ENCODE measurements around the gene HEMGN.

The HEMGN gene

DNA sequence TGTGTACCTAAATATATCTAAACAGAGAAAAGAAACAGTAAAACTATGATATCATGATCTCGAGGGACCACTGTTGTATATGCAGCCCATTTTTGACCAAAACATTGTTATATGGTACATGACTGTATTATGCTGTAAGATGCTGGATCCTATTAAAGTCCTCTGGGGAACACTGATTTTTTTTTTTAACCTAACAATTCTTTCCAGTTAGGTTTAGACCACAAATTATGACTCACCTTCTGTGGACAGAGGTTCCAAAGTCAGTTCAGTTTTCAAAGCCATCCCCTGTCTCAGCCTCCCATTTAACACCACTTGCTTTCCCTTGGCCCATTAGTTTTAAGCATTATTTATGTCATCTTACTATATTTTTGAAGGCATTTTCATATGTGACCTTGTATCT is 42.8 kb downstream of the HEMGN start:
- Histone ChIP-seq H3K56ac (ENCODE audit: low read length) (no peak overlapping the region), H3K4me2 (ENCODE audit: low read length) (no peak overlapping the region), H3K27ac (ENCODE audit: low read depth, low read length) (no peak overlapping the region), H3K79me2 (ENCODE audit: control insufficient read depth, insufficient read depth, low read length) (no peaks in the 10 kb centered on the region), H2BK120ac (ENCODE audit: low read depth, low read length) (no peak overlapping the region), H3K79me1 (ENCODE audit: low read length) (no peaks in the 10 kb centered on the region), H4K8ac (ENCODE audit: low read depth, low read length) (no peak overlapping the region), H2BK15ac (replicated peaks; ENCODE audit: low read depth) (no peak overlapping the region), H3K4me1 (ENCODE audit: control insufficient read depth, low read depth, low read length) (no peaks in the 10 kb centered on the region), H2AK5ac (ENCODE audit: low read length) (no peak overlapping the region), H3K18ac (ENCODE audit: low read length) (no peak overlapping the region), H3K4ac (ENCODE audit: low read depth, low read length) (no peak overlapping the region), H2BK5ac (ENCODE audit: low read length) (no peak overlapping the region), H3K23ac (ENCODE audit: low read length) (no peak overlapping the region), H3K9ac (ENCODE audit: low read length) (no peak overlapping the region), H4K5ac (ENCODE audit: low read length) (no peak overlapping the region), H3K4me3 (ENCODE audit: low read length) (no peak overlapping the region), H3K27me3 (ENCODE audit: insufficient read depth, low read length, poor library complexity) (no peaks in the 10 kb centered on the region), H3K36me3 (ENCODE audit: control insufficient read depth, insufficient read depth, low read length) (no peaks in the 10 kb centered on the region)
- WGBS (ENCODE audit: extremely low coverage, insufficient coverage, low lambda C conversion rate) = no CpG with 5 or more reads among the region's 1 CpG
- DNase-seq = no peak

DNA sequence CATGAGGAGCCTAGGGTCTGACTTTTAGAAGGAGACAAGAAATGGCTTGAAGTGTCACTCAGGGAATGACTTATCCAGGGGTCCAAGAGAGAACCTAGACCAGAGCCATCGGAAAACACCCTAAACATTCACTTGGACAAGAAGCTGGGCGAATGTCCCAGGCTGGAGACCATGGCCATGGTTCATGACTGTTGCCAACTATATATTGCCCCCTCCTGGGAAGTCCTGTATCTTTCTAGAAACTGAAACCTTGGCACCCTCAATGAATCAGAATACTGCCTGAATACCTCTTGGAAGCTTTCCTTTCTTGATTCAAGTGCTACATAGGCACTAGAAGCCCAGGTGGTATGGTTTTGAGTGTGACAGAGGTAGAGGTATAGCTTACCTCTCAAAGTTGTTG is 45.6 kb downstream of the HEMGN start:
- no peak for DNase-seq
- WGBS (ENCODE audit: extremely low coverage, insufficient coverage, low lambda C conversion rate) = no CpG with 5 or more reads among the region's 2 CpGs

DNA sequence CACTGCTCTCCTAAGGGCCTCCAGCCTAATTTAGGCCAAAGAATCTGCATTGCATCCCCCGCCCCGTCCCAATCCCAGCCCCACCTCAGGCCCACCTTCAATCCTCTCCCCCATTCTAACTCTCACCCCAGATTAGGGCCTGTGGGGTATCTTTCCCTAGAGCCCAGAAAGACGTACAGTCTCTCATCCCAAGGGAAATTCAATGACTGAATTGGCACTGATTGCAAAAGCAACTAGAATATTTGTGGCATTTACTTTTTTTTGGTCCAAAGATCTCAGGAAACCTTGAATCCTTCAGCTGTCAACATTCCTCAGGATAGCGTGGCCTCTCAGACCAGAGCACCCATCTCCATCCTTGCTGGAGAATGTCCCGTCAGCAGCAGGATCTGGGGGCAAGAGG is 46.2 kb downstream of the HEMGN start:
- H3K79me2 ChIP-seq (ENCODE audit: control insufficient read depth, insufficient read depth, low read length) = no peaks in the 10 kb centered on the region
- no peak overlapping the region for H3K56ac ChIP-seq (ENCODE audit: low read length)
- WGBS (ENCODE audit: extremely low coverage, insufficient coverage, low lambda C conversion rate) = no CpG with 5 or more reads among the region's 5 CpGs
- H2BK5ac ChIP-seq (ENCODE audit: low read length) = no peak overlapping the region
- H3K27me3 ChIP-seq (ENCODE audit: insufficient read depth, low read length, poor library complexity) = no peaks in the 10 kb centered on the region
- no peak overlapping the region for H4K8ac ChIP-seq (ENCODE audit: low read depth, low read length)
- H3K18ac ChIP-seq (ENCODE audit: low read length) = no peak overlapping the region
- H3K23ac ChIP-seq (ENCODE audit: low read length) = no peak overlapping the region
- H3K4me3 ChIP-seq (ENCODE audit: low read length) = no peak overlapping the region
- H2BK120ac ChIP-seq (ENCODE audit: low read depth, low read length) = no peak overlapping the region
- no peaks in the 10 kb centered on the region for H3K79me1 ChIP-seq (ENCODE audit: low read length)
- H4K5ac ChIP-seq (ENCODE audit: low read length) = no peak overlapping the region
- H3K36me3 ChIP-seq (ENCODE audit: control insufficient read depth, insufficient read depth, low read length) = no peaks in the 10 kb centered on the region
- no peak overlapping the region for H3K27ac ChIP-seq (ENCODE audit: low read depth, low read length)
- no peak overlapping the region for H3K4ac ChIP-seq (ENCODE audit: low read depth, low read length)
- H3K4me2 ChIP-seq (ENCODE audit: low read length) = no peak overlapping the region
- no peaks in the 10 kb centered on the region for H3K4me1 ChIP-seq (ENCODE audit: control insufficient read depth, low read depth, low read length)
- no peak overlapping the region for H3K9ac ChIP-seq (ENCODE audit: low read length)
- no peak overlapping the region for H2AK5ac ChIP-seq (ENCODE audit: low read length)
- no peak overlapping the region for H2BK15ac ChIP-seq (replicated peaks; ENCODE audit: low read depth)
- no peak for DNase-seq

More for the DNA sequence above, 45.6 kb downstream of the HEMGN start:
- no peak overlapping the region for H3K9ac ChIP-seq (ENCODE audit: low read length)
- H3K36me3 ChIP-seq (ENCODE audit: control insufficient read depth, insufficient read depth, low read length) = no peaks in the 10 kb centered on the region
- H3K27me3 ChIP-seq (ENCODE audit: insufficient read depth, low read length, poor library complexity) = no peaks in the 10 kb centered on the region
- H3K4me2 ChIP-seq (ENCODE audit: low read length) = no peak overlapping the region
- H3K27ac ChIP-seq (ENCODE audit: low read depth, low read length) = no peak overlapping the region
- H4K8ac ChIP-seq (ENCODE audit: low read depth, low read length) = no peak overlapping the region
- H3K4me1 ChIP-seq (ENCODE audit: control insufficient read depth, low read depth, low read length) = no peaks in the 10 kb centered on the region
- H2BK15ac ChIP-seq (replicated peaks; ENCODE audit: low read depth) = no peak overlapping the region
- H3K56ac ChIP-seq (ENCODE audit: low read length) = no peak overlapping the region
- no peaks in the 10 kb centered on the region for H3K79me2 ChIP-seq (ENCODE audit: control insufficient read depth, insufficient read depth, low read length)
- H3K4me3 ChIP-seq (ENCODE audit: low read length) = no peak overlapping the region
- no peak overlapping the region for H2AK5ac ChIP-seq (ENCODE audit: low read length)
- no peak overlapping the region for H3K23ac ChIP-seq (ENCODE audit: low read length)
- H3K79me1 ChIP-seq (ENCODE audit: low read length) = no peaks in the 10 kb centered on the region
- H3K4ac ChIP-seq (ENCODE audit: low read depth, low read length) = no peak overlapping the region
- H2BK5ac ChIP-seq (ENCODE audit: low read length) = no peak overlapping the region
- H3K18ac ChIP-seq (ENCODE audit: low read length) = no peak overlapping the region
- H4K5ac ChIP-seq (ENCODE audit: low read length) = no peak overlapping the region
- H2BK120ac ChIP-seq (ENCODE audit: low read depth, low read length) = no peak overlapping the region

- Histone ChIP-seq H2AK5ac (ENCODE audit: low read length) (no peak overlapping the region), H3K18ac (ENCODE audit: low read length) (no peak overlapping the region)
- DNase-seq = peak; percentile 51
These were observed 47.8 kb downstream of the HEMGN start for GRCh38 chr9:97889941-97890887.

GRCh38 chr9:97880336-97880735 is 57.6 kb downstream of the HEMGN start:
- WGBS (ENCODE audit: extremely low coverage, insufficient coverage, low lambda C conversion rate) = no CpG with 5 or more reads among the region's 4 CpGs
- Histone ChIP-seq H4K5ac (ENCODE audit: low read length) (no peak overlapping the region), H2BK15ac (replicated peaks; ENCODE audit: low read depth) (no peak overlapping the region), H3K9ac (ENCODE audit: low read length) (no peak overlapping the region), H2AK5ac (ENCODE audit: low read length) (no peak overlapping the region), H3K23ac (ENCODE audit: low read length) (no peak overlapping the region), H3K4me1 (ENCODE audit: control insufficient read depth, low read depth, low read length) (no peaks in the 10 kb centered on the region), H3K56ac (ENCODE audit: low read length) (no peak overlapping the region), H3K27me3 (ENCODE audit: insufficient read depth, low read length, poor library complexity) (no peaks in the 10 kb centered on the region), H3K79me2 (ENCODE audit: control insufficient read depth, insufficient read depth, low read length) (no peaks in the 10 kb centered on the region), H3K27ac (ENCODE audit: low read depth, low read length) (no peak overlapping the region), H3K36me3 (ENCODE audit: control insufficient read depth, insufficient read depth, low read length) (no peaks in the 10 kb centered on the region), H3K4ac (ENCODE audit: low read depth, low read length) (no peak overlapping the region), H3K79me1 (ENCODE audit: low read length) (no peaks in the 10 kb centered on the region), H2BK120ac (ENCODE audit: low read depth, low read length) (no peak overlapping the region), H2BK5ac (ENCODE audit: low read length) (no peak overlapping the region), H4K8ac (ENCODE audit: low read depth, low read length) (no peak overlapping the region), H3K18ac (ENCODE audit: low read length) (no peak overlapping the region), H3K4me3 (ENCODE audit: low read length) (no peak overlapping the region), H3K4me2 (ENCODE audit: low read length) (no peak overlapping the region)
- no peak for DNase-seq

More at GRCh38 chr9:97889941-97890887, 47.8 kb downstream of the HEMGN start:
- no CpG with 5 or more reads among the region's 9 CpGs for WGBS (ENCODE audit: extremely low coverage, insufficient coverage, low lambda C conversion rate)
- Histone ChIP-seq H3K27ac (ENCODE audit: low read depth, low read length) (no peak overlapping the region), H2BK120ac (ENCODE audit: low read depth, low read length) (no peak overlapping the region), H3K9ac (ENCODE audit: low read length) (no peak overlapping the region), H3K79me1 (ENCODE audit: low read length) (no peaks in the 10 kb centered on the region), H2BK15ac (replicated peaks; ENCODE audit: low read depth) (no peak overlapping the region), H2BK5ac (ENCODE audit: low read length) (no peak overlapping the region), H3K36me3 (ENCODE audit: control insufficient read depth, insufficient read depth, low read length) (no peaks in the 10 kb centered on the region), H3K79me2 (ENCODE audit: control insufficient read depth, insufficient read depth, low read length) (no peaks in the 10 kb centered on the region), H3K56ac (ENCODE audit: low read length) (no peak overlapping the region), H3K4me1 (ENCODE audit: control insufficient read depth, low read depth, low read length) (no peaks in the 10 kb centered on the region), H4K5ac (ENCODE audit: low read length) (no peak overlapping the region), H4K8ac (ENCODE audit: low read depth, low read length) (no peak overlapping the region), H3K4me2 (ENCODE audit: low read length) (no peak overlapping the region), H3K23ac (ENCODE audit: low read length) (no peak overlapping the region), H3K4me3 (ENCODE audit: low read length) (no peak overlapping the region), H3K4ac (ENCODE audit: low read depth, low read length) (no peak overlapping the region), H3K27me3 (ENCODE audit: insufficient read depth, low read length, poor library complexity) (no peaks in the 10 kb centered on the region)
